VCaP (cell line): Measurements from ENCODE around the gene CHRNB2.

Experiments
- H3K27ac ChIP-seq: fragments of 450-650 bp; 2 replicates; pipeline ENCODE4 v1.5.1; 2017
- CTCF ChIP-seq: fragments of 450-650 bp; conservative IDR thresholded peaks from 2 replicates; pipeline ENCODE4 v1.5.1; 2017; ENCODE audit warnings: mild to moderate bottlenecking, moderate library complexity

Gene CHRNB2

GRCh38 chr1:154548028-154548427, 19.6 kb upstream of the CHRNB2 start:
- peak overlapping the region; percentile 32 for H3K27ac ChIP-seq
- TF ChIP-seq CTCF, result no peak

GRCh38 chr1:154549202-154549770, 18.3 kb upstream of the CHRNB2 start:
- peak overlapping the region; percentile 32 for H3K27ac ChIP-seq
- no peak for TF ChIP-seq CTCF

GRCh38 chr1:154550070-154550469, 17.5 kb upstream of the CHRNB2 start:
- TF ChIP-seq CTCF, result no peak
- no peak overlapping the region for H3K27ac ChIP-seq

- no peak overlapping the region for H3K27ac ChIP-seq
- no peak for TF ChIP-seq CTCF
Measured at GRCh38 chr1:154550657-154551056, 16.9 kb upstream of the CHRNB2 start.

- no peak for TF ChIP-seq CTCF
- H3K27ac ChIP-seq, result no peak overlapping the region
Measured at GRCh38 chr1:154551474-154551873, 16.1 kb upstream of the CHRNB2 start.

GRCh38 chr1:154552036-154552435, 15.5 kb upstream of the CHRNB2 start:
- no peak for TF ChIP-seq CTCF
- no peak overlapping the region for H3K27ac ChIP-seq

- no peak for TF ChIP-seq CTCF
- H3K27ac ChIP-seq, result no peak overlapping the region
Measured at GRCh38 chr1:154553056-154554030, 14.2 kb upstream of the CHRNB2 start.
